ENCODE data around the gene ANKS1A. TPM values are rescaled to one million over a fixed set of nuclear protein-coding genes. Genes with fewer than 3 reads are reported as not detected.

Gene ANKS1A
- polyA plus RNA-seq, 1 experiment: 5.1 TPM

GRCh38 chr6:35085359-35086281 lies 196.6 kb downstream of the ANKS1A start:
- no peak for TF ChIP-seq CTCF (IDR thresholded peaks at IDR 0.05; ENCODE audit: low read depth, low read length)
- POLR2A ChIA-PET: no interaction called here
- no peak for DNase-seq (ENCODE audit: low read depth, low spot score)

GRCh38 chr6:35086282-35086632 lies 197.2 kb downstream of the ANKS1A start:
- Histone ChIP-seq H3K9me3 (ENCODE audit: control insufficient read depth, insufficient read depth, low read length) (peaks cover 5% of the 10 kb centered on the region; the same call in 1 of the 2 replicates), H3K27me3 (ENCODE audit: control insufficient read depth, insufficient read depth, low read length) (no peaks in the 10 kb centered on the region), H3K27ac (ENCODE audit: low read depth, low read length) (no peak overlapping the region), H3K4me3 (ENCODE audit: low read depth, low read length) (no peak overlapping the region)
- ChIA-PET POLR2A (no interaction called here), CTCF (no interaction called here)
- no peak for DNase-seq (ENCODE audit: low read depth, low spot score)
- TF ChIP-seq CTCF (IDR thresholded peaks at IDR 0.05; ENCODE audit: low read depth, low read length): no peak

More at GRCh38 chr6:35085359-35086281, 196.6 kb downstream of the ANKS1A start:
- Histone ChIP-seq H3K9me3 (ENCODE audit: control insufficient read depth, insufficient read depth, low read length) (peaks cover 5% of the 10 kb centered on the region; the same call in 1 of the 2 replicates), H3K4me3 (ENCODE audit: low read depth, low read length) (no peak overlapping the region), H3K27ac (ENCODE audit: low read depth, low read length) (no peak overlapping the region), H3K27me3 (ENCODE audit: control insufficient read depth, insufficient read depth, low read length) (no peaks in the 10 kb centered on the region)
- CTCF ChIA-PET: no interaction called here

GRCh38 chr6:35086636-35087360 lies 197.7 kb downstream of the ANKS1A start:
- Histone ChIP-seq H3K27me3 (ENCODE audit: control insufficient read depth, insufficient read depth, low read length) (no peaks in the 10 kb centered on the region), H3K4me3 (ENCODE audit: low read depth, low read length) (no peak overlapping the region), H3K27ac (ENCODE audit: low read depth, low read length) (no peak overlapping the region), H3K9me3 (ENCODE audit: control insufficient read depth, insufficient read depth, low read length) (peaks cover 5% of the 10 kb centered on the region; the same call in 1 of the 2 replicates)
- ChIA-PET POLR2A (no interaction called here), CTCF (interaction anchor here (1.1 to 2.6 kb wide), 2 partner anchors 11 to 100 kb away, joined by 3 to 7 read pairs; no protein-coding TSS in a partner anchor)
- DNase-seq (ENCODE audit: low read depth, low spot score): no peak
- no peak for TF ChIP-seq CTCF (IDR thresholded peaks at IDR 0.05; ENCODE audit: low read depth, low read length)

GRCh38 chr6:35087361-35088280 lies 198.6 kb downstream of the ANKS1A start:
- DNase-seq (ENCODE audit: low read depth, low spot score): no peak
- peaks cover 5% of the 10 kb centered on the region; the same call in 1 of the 2 replicates for H3K9me3 ChIP-seq (ENCODE audit: control insufficient read depth, insufficient read depth, low read length)
- H3K27ac ChIP-seq (ENCODE audit: low read depth, low read length): no peak overlapping the region
- no peaks in the 10 kb centered on the region for H3K27me3 ChIP-seq (ENCODE audit: control insufficient read depth, insufficient read depth, low read length)
- ChIA-PET POLR2A (no interaction called here), CTCF (interaction anchor here (1.1 to 2.6 kb wide), 2 partner anchors 11 to 100 kb away, joined by 3 to 7 read pairs; no protein-coding TSS in a partner anchor)
- no peak for TF ChIP-seq CTCF (IDR thresholded peaks at IDR 0.05; ENCODE audit: low read depth, low read length)
- no peak overlapping the region for H3K4me3 ChIP-seq (ENCODE audit: low read depth, low read length)

All from AG04450 (cell line).